ENCODE measurements around the gene MYADML2.
A peak's percentile ranks its signal among the peaks of the same experiment; 100 is the strongest.

The MYADML2 gene

GRCh38 chr17:81977211-81977808 lies 30.3 kb upstream of the MYADML2 start, which contains the start of gene ASPSCR1:
ASPSCR1 (plus strand) TSS chr17:81977629; CDS start chr17:81977647, 18 bp downstream.
- DNase-seq: peak; percentile 92 to 96

GRCh38 chr17:81976332-81977210 lies 29.5 kb upstream of the MYADML2 start:
- peak; percentile 38 to 61 for DNase-seq

GRCh38 chr17:81973432-81973831 lies 26.4 kb upstream of the MYADML2 start:
- DNase-seq: no peak

GRCh38 chr17:81968850-81969812 lies 22.1 kb upstream of the MYADML2 start:
- no peak for DNase-seq

GRCh38 chr17:81968396-81968745 lies 21.3 kb upstream of the MYADML2 start:
- DNase-seq: no peak

GRCh38 chr17:81967533-81968395 lies 20.7 kb upstream of the MYADML2 start:
- DNase-seq: peak; percentile 88 to 93

- DNase-seq: no peak
Measured at GRCh38 chr17:81967244-81967532, 20.2 kb upstream of the MYADML2 start.

GRCh38 chr17:81966343-81967243 lies 19.6 kb upstream of the MYADML2 start:
- DNase-seq: peak; percentile 26 to 67

GRCh38 chr17:81964081-81964849 lies 17.2 kb upstream of the MYADML2 start:
- no peak for DNase-seq

- no peak for DNase-seq
Measured at GRCh38 chr17:81962499-81963441, 15.7 kb upstream of the MYADML2 start.

- no peak for DNase-seq
Measured at GRCh38 chr17:81961521-81962498, 14.8 kb upstream of the MYADML2 start.

- no peak for DNase-seq
Measured at GRCh38 chr17:81961087-81961511, 14.1 kb upstream of the MYADML2 start, which contains the start of gene NOTUM. NOTUM (minus strand) TSS chr17:81961187; CDS start chr17:81960909, 278 bp downstream.

- DNase-seq: no peak
Measured at GRCh38 chr17:81960130-81960958, 13.3 kb upstream of the MYADML2 start.

GRCh38 chr17:81959362-81960129 lies 12.5 kb upstream of the MYADML2 start:
- DNase-seq: peak; percentile 61 to 69

- DNase-seq: no peak
Measured at GRCh38 chr17:81958633-81959342, 11.8 kb upstream of the MYADML2 start.

All from inflammatory macrophage (primary cell).